Hypothalamus (tissue), 51 donors: Measurements from ENCODE around the gene NEK8.
A peak's percentile ranks its signal among the peaks of the same experiment; 100 is the strongest.
"Not testable (repeated sequence)": the region's sequence is repeated elsewhere in the genome, so short reads cannot be mapped to it uniquely, and the experiment has no call there.

ENCODE experiments used
- DNase-seq, 51 donors: peaks; one replicate each; lab custom pipeline; 2025; lab: John Stamatoyannopoulos, UW

NEK8 gene

DNA sequence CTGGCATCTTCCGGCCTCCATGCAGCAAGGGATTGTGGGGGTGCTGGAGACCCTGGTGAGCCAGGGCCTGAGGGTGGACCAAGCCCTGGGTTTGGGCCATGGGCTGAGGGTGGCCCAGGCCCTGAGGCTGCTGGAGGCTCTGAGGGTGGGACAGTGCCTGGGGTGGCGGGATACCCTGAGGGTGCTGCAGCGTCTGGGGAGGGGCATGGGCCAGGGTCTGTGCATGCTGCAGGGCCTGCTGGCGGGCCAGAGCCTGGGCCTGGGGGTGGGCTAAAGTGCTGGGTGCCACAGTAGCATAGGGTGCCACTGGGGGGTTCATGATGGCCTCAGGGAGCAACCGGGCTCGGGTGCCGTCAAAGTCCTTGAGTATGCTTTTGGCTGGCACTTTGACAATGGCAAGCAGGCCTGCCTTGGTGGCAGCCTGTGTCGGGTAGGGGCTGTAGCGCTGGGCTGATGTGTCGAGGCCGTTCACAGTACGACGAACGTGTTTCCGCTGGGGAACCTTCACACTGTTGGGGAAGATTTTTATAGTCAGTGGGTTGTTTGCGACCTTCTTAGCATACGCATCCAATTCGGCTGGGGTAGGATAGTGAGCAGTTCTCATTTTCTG lies 30.8 kb downstream of the NEK8 start:
- no peak for DNase-seq

DNA sequence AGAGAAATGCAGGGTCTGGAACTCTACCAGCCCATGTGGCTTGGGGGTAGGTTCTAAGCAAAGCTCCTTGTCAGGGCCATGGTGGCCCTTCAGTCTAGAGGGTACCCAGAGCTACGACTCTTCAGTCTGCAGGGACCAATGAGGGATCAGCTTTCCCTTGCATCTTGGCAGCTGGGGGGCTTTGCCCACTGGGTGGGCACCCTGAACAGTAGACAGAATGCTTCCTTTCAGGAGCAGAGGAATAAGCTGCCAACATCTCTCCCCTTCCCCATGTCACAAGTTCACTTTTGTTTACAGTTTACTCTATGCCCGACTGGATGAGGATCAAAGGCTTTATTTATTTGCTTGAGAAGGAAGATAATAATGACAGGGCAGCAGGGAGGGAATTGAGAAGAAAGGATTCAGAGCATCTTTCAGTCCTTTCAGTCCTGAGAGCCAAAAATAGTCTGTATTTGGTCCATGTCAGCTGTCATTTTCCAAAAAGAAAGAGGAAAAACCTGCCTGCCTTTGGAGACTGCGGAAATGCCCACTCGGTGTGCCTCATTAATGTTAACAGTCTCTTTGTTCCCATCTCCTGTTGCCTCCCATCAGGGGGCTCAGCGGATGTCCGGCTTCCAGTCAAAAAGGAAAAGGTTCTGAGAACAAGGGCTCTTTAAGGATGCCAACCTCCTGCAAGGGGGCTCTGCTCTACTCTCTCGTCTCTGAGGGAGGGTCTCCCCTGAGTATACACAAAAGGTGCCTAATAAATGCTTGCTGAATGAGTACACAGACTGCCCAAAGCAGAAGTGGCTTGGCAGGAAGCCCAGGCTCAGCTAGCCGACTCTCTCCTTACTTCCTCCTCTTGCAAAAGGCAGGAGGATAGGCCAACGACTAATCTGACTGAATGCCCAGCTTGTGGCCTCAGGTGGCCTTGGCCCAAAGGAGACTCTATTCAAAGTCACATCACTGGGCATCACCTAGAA lies 32.3 kb downstream of the NEK8 start:
- peak in 31 of 51 donors; percentile 10 to 68 (median 50) for DNase-seq

DNA sequence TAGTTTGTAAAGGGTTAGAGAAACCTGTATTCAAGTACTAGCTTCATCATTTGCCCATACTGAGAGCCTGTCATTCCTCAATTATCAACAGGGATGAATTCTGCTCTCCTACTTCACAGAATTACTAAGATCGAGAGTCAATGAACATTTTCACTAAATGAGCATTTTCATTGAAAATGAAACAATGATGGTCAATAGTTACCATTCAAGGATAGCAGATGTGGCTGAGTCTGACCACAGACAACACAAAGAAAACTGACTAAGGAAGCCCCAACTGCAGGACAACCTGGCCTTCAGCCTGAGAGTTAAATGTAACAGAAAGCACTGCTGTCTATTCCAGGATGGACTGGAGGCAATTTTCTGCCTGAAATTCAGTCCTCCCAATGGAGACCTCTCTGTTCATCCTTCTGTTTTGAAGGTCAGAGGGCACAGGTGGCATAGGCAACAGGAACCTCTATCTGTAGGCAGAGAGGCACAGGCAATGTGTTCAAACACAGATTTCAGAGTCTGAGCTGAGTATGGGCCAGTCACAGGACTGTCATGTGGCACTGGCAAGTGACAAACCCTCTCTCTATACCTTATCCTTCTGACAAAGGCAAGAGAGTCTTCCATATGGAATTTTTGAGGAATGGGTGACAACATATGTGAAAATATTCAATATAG lies 34.7 kb downstream of the NEK8 start:
- no peak for DNase-seq

DNA sequence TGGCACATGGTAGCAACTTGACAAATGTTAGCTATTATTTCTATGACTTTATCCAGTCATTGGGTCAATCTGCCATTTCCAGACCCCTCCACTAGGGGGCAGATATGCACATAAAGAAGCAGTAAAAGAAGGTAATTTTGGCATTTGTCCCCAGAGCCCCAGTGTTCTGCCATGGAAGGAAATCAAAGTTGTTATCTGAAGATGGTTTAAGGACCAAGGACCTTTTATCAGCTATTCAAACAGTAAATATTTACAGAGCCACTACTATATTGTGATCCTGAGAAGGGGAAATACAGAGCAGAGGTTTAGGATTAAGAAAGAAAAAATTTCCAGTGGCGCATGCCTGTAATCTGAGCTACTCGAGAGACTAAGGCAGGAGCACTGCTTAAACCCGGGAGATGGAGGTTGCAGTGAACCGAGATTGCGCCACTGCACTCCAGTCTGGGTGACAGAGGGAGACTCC lies 35.2 kb downstream of the NEK8 start:
- peak in 31 of 51 donors; percentile 9 to 88 (median 52) for DNase-seq

DNA sequence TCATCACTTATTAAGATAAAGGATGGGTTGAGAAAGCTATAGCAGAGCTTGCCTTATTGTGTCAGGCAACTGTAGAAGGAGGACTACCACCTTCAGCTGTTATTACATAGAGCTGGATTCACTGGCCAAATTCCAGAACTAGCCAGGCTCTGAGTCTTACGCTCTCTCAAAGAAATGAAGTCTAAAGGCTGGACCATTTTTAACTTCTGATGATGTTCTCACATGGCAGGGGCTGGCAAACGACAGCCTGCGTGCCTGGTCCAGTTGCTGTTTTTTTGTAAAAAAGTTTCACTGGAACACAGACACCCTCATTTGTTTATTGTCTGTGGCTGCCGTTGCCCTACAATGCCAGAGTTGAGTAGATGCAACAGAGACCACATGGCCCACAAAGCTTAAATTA lies 36.5 kb downstream of the NEK8 start:
- DNase-seq = peak in 1 of 51 donors; percentile 21

DNA sequence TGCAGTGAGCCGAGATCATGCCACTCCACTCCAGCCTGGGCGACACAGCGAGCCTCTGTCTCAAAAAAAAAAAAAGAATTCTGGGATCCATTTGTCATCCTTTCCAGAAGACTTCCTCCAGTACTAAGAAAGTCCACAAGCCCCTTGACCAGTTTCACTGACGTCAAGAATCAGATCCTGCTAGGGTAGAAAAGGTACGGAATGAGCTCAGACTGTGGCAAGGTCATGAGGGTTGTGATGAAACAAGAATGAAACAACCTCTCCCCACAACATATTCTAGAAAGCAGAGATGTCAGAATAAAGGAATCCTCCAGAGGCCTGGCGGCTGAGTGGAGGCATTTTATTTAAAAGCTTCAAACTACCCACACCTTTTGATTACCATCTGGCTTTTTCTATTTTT lies 45.1 kb downstream of the NEK8 start:
- DNase-seq = no peak

DNA sequence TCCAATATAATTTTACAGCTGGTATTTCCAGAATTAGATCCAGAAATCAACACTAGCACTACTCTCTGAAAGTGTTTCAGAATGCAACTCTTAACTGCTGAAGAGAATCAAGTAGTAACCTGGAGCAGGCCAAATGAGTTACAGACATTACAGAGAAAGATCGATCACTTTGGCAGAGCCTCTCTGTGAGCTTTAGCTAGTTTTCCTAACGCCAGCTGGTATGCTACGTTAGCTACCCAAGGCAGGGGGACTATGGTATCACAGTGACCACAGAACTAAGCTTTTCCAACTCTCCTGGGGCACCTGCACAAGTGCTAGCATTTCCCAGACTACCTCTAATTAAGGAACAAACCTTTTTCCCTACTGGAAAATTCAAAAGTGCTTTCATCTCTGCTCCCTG lies 45.6 kb downstream of the NEK8 start:
- no peak for DNase-seq

DNA sequence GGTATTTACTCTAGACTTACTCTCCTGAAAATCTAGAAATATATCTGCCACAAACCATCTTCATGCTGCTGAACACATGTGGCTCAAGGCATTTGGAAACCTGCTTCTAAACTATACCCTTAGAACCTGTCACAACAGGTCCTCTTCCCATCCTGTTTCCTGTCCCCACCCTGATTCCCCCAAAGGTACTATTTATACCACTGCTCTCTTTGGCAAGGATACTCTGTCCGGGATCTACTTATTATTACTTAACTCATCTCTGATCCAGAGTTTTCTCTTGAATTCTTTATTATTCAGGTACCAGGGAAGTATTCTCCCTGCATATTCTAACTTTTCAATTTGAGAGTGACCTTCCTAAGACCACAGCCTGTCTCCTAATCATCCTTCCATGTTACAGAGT lies 48.6 kb downstream of the NEK8 start:
- DNase-seq = no peak

DNA sequence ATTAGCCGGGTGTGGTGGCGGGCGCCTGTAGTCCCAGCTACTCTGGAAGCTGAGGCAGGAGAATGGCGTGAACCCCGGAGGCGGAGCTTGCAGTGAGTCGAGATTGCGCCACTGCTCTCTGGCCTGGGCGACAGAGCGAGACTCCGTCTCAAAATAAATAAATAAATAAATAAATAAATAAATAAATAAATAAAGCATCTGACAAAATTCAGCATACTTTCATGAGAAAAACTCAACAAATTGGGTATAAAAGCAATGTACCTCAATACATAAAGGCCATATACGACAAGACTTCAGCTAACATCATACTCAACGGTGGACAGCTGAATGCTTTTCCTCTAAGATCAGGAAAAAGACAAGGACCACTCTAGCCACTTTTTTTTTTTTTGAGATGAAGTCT lies 51.0 kb downstream of the NEK8 start:
- not testable (repeated sequence) for DNase-seq

DNA sequence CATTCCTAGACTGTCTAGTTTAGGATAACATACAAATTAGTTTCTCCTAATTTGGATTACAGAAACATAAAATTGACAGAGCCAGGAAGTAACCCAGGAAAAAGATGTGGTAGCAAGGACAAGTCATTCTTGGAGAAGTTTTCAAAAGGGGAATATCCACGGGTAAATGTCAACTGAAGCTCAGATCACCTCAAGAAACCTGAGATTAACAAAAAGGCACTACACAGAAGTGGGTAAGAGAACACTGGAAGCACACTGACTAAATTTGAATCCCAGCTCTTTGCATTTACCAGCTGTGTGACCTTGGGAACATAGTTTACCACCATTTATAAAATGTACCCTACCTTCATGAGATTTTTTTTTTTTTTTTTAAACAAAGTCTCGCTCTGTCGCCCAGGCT lies 54.6 kb downstream of the NEK8 start:
- DNase-seq = no peak

DNA sequence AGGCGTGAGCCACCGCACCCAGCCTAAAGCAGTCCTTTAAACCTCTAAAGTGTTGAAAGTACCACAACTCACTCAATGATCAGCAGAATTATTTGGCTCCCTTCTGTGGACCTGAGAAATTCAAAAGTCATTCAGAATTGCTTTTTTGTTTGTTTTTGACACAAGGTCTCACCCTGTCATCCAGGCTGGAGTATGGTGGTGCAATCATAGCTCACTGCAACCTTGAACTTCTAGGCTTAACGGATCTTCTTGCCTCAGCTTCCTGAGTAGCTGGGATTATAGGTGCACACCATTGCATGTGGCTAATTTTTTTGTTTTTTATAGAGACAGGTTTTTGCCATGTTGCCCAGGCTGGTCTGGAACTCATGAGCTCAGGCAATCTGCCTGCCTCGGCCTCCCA lies 59.5 kb downstream of the NEK8 start:
- no peak for DNase-seq
